SK-N-SH (cell line): ENCODE measurements around the gene GOLGA5. TPM values are rescaled to one million over a fixed set of nuclear protein-coding genes. Genes with fewer than 3 reads are reported as not detected.
A peak's percentile ranks its signal among the peaks of the same experiment; 100 is the strongest.

Experiments used
- CTCF ChIA-PET: fragments of 300-600, 350-600 bp; formaldehyde crosslinking; extraction: SDS; loops from one replicate; lab custom pipeline; 2021; lab: Yijun Ruan, JAX
- POLR2A ChIA-PET: fragments of 350-600 bp; sonication (Branson Sonifier 250); formaldehyde crosslinking; extraction: SDS; loops from one replicate; lab custom pipeline; 2020; ENCODE audit warnings: antibody characterized with exemption, inconsistent platforms; lab: Yijun Ruan, JAX
- DNase-seq: peaks from one replicate; pipeline ENCODE4 v3.0.0; 2012
- H2AFZ ChIP-seq: fragments of 200-600 bp; sonication (generic); 2 replicates; pipeline ENCODE4 v1.8.1; 2016; ENCODE audit warnings: antibody characterized with exemption, mild to moderate bottlenecking, low read depth
- H3F3A ChIP-seq: fragments of 200-600 bp; sonication (generic); replicated peaks from 2 replicates; pipeline ENCODE3; 2016; ENCODE audit warnings: antibody characterized with exemption, mild to moderate bottlenecking; ENCODE audit not compliant: insufficient read depth
- H3K27ac ChIP-seq, 2 experiments: fragments of 200-500 bp in 1 of 2; fragments of 200-600 bp in 1 of 2; sonication (Bioruptor generic) in 1 of 2; sonication (generic), shearing (Covaris generic) in 1 of 2; 2 replicates each; pipeline versions ENCODE4 v1.5.1 to v1.6.1; 2014 to 2016; ENCODE audit warnings: low read depth in 2 of 2, inconsistent platforms in 1 of 2, low read length in 1 of 2, mild to moderate bottlenecking in 1 of 2, mixed read lengths in 1 of 2
- H3K27me3 ChIP-seq: fragments of 200-600 bp; sonication (generic), shearing (Covaris generic); 2 replicates; pipeline ENCODE4 v1.6.1; 2016; ENCODE audit warnings: mixed run types; ENCODE audit not compliant: insufficient read depth
- H3K36me3 ChIP-seq, 2 experiments: fragments of 200-500 bp in 1 of 2; fragments of 200-600 bp in 1 of 2; sonication (Bioruptor generic) in 1 of 2; sonication (generic) in 1 of 2; replicated peaks in 1 of 2; 2 replicates each; pipeline versions ENCODE3 to v1.5.1; 2014 to 2016; ENCODE audit warnings: low read length in 1 of 2, mild to moderate bottlenecking in 1 of 2; ENCODE audit not compliant: insufficient read depth in 2 of 2, control insufficient read depth in 1 of 2
- H3K4me1 ChIP-seq, 2 experiments: fragments of 200-500 bp in 1 of 2; fragments of 200-600 bp in 1 of 2; sonication (Bioruptor generic) in 1 of 2; sonication (generic), shearing (Covaris generic) in 1 of 2; 2 replicates each; pipeline versions ENCODE4 v1.5.1 to v1.6.1; 2014 to 2016; ENCODE audit warnings: low read depth in 1 of 2, low read length in 1 of 2, mixed run types in 1 of 2; ENCODE audit not compliant: insufficient read depth in 2 of 2, control insufficient read depth in 1 of 2
- H3K4me2 ChIP-seq: fragments of 200-600 bp; sonication (generic), shearing (Covaris generic); 2 replicates; pipeline ENCODE4 v1.6.1; 2017; ENCODE audit warnings: mixed run types
- H3K4me3 ChIP-seq, 2 experiments: fragments of 200-500 bp in 1 of 2; fragments of 200-600 bp in 1 of 2; sonication (Bioruptor generic) in 1 of 2; sonication (generic), shearing (Covaris generic) in 1 of 2; 2 replicates each; pipeline versions ENCODE4 v1.5.1 to v1.8.1; 2014 to 2016; ENCODE audit warnings: low read depth in 2 of 2, inconsistent platforms in 1 of 2, low read length in 1 of 2, mild to moderate bottlenecking in 1 of 2, mixed read lengths in 1 of 2, moderate library complexity in 1 of 2
- H3K79me2 ChIP-seq: fragments of 200-600 bp; sonication (generic); 2 replicates; pipeline ENCODE4 v1.8.1; 2017; ENCODE audit warnings: mild to moderate bottlenecking; ENCODE audit not compliant: insufficient read depth
- H3K9ac ChIP-seq: fragments of 200-600 bp; sonication (generic); 2 replicates; pipeline ENCODE4 v1.6.1; 2017; ENCODE audit warnings: mixed run types
- H3K9me2 ChIP-seq: fragments of 200-600 bp; sonication (generic); 2 replicates; pipeline ENCODE4 v1.6.1; 2017; ENCODE audit warnings: mixed run types
- H3K9me3 ChIP-seq: fragments of 200-600 bp; sonication (generic); 2 replicates; pipeline ENCODE4 v1.6.1; 2017; ENCODE audit warnings: mixed run types, mild to moderate bottlenecking, moderate library complexity
- H4K20me1 ChIP-seq: fragments of 200-600 bp; sonication (generic); 2 replicates; pipeline ENCODE4 v1.6.1; 2017; ENCODE audit warnings: mild to moderate bottlenecking, mixed run types; ENCODE audit not compliant: insufficient read depth
- ELF1 ChIP-seq: IDR thresholded peaks from 2 replicates; pipeline ENCODE4 v1.4.0; 2012
- EP300 ChIP-seq, 2 experiments: IDR thresholded peaks; 2 replicates each; pipeline versions ENCODE4 v1.4.0 to v1.6.1; 2012; ENCODE audit warnings: borderline replicate concordance in 1 of 2, low read depth in 1 of 2, low read length in 1 of 2
- EZH2phosphoT487 ChIP-seq: fragments of 200-600 bp; sonication (generic); IDR thresholded peaks from 2 replicates; pipeline ENCODE4 v1.6.1; 2017; ENCODE audit warnings: low read depth, mixed run types, mild to moderate bottlenecking, antibody characterized with exemption, moderate library complexity, borderline replicate concordance
- FOXM1 ChIP-seq: IDR thresholded peaks from 2 replicates; pipeline ENCODE4 v1.4.0; 2012; ENCODE audit warnings: low read depth, mild to moderate bottlenecking
- GABPA ChIP-seq: IDR thresholded peaks from 2 replicates; pipeline ENCODE4 v1.4.0; 2012; ENCODE audit warnings: low read depth, mild to moderate bottlenecking
- MAX ChIP-seq: IDR thresholded peaks from 2 replicates; pipeline ENCODE4 v1.4.0; 2012; ENCODE audit warnings: low read depth
- MEF2A ChIP-seq: IDR thresholded peaks from 2 replicates; pipeline ENCODE4 v1.4.0; 2012; ENCODE audit warnings: low read depth, borderline replicate concordance
- PBX3 ChIP-seq: IDR thresholded peaks from 2 replicates; pipeline ENCODE4; 2012
- RCOR1 ChIP-seq: fragments of 150-350 bp; IDR thresholded peaks from 2 replicates; pipeline ENCODE4 v1.6.1; 2017; ENCODE audit warnings: antibody characterized with exemption, low read length
- REST ChIP-seq: IDR thresholded peaks from 2 replicates; pipeline ENCODE4 v1.6.1; 2012; ENCODE audit warnings: mild to moderate bottlenecking, low read depth, low read length, moderate library complexity
- RFX5 ChIP-seq: IDR thresholded peaks from 2 replicates; pipeline ENCODE4 v1.6.1; 2012; ENCODE audit warnings: mild to moderate bottlenecking, improper control_type of control experiment, low read length
- RXRA ChIP-seq: IDR thresholded peaks from 2 replicates; pipeline ENCODE4 v1.4.0; 2012; ENCODE audit warnings: low read depth, mild to moderate bottlenecking, borderline replicate concordance
- SIN3A ChIP-seq: IDR thresholded peaks from 2 replicates; pipeline ENCODE4 v1.6.1; 2012; ENCODE audit warnings: low read depth, mild to moderate bottlenecking, low read length, moderate library complexity, borderline replicate concordance
- TAF1 ChIP-seq: IDR thresholded peaks from 2 replicates; pipeline ENCODE4 v1.6.1; 2012; ENCODE audit warnings: low read depth, mild to moderate bottlenecking, low read length, moderate library complexity, borderline replicate concordance
- TCF12 ChIP-seq: IDR thresholded peaks from 2 replicates; pipeline ENCODE4 v1.4.0; 2012
- WGBS: methylation state at CpG from one replicate; pipeline ENCODE4 v1.1.6; 2017; ENCODE audit warnings: low lambda C conversion rate; 5-methylcytosine and 5-hydroxymethylcytosine counted together
- polyA plus RNA-seq, 3 experiments: library from polyadenylated mRNA; depleted of rRNA; stranded (reverse); fragments of >200 nt; gene quantifications; 2 replicates each; pipeline ENCODE4 v1.2.3, GENCODE V29; 2012

Gene GOLGA5
- polyA plus RNA-seq, 1 of the 3 experiments (the other 2 are of a cell fraction), result 25.6 TPM

- WGBS, result 37% methylated on average over 3 of the region's 3 CpGs
- DNase-seq, result no peak
These were observed 72.2 kb downstream of the GOLGA5 start for GRCh38 chr14:92866181-92866752.

GRCh38 chr14:92866901-92867865, 73.1 kb downstream of the GOLGA5 start:
- H2AFZ ChIP-seq, result no peak overlapping the region
- peak overlapping the region in 1 of 2 experiments; percentile 50; a peak in 1 of 4 replicates for H3K27ac ChIP-seq
- ChIA-PET POLR2A (interaction anchor here (1.2 kb wide), 1 partner anchor 65 kb away, joined by 3 read pairs; no protein-coding TSS in a partner anchor), CTCF (interaction anchor here (0.7 to 1.9 kb wide), 3 partner anchors 14 to 17 kb away, joined by 3 to 6 read pairs (median 3); no protein-coding TSS in a partner anchor)
- DNase-seq, result no peak
- peaks cover 0 to 12% of the 10 kb centered on the region in 2 experiments; a peak in 1 of 4 replicates for H3K4me1 ChIP-seq
- no peaks in the 10 kb centered on the region for H3F3A ChIP-seq
- H3K36me3 ChIP-seq, result no peaks in the 10 kb centered on the region
- no peaks in the 10 kb centered on the region for H3K9me2 ChIP-seq
- WGBS, result 41% methylated on average over 10 of the region's 14 CpGs
- H3K9me3 ChIP-seq, result no peaks in the 10 kb centered on the region
- H3K79me2 ChIP-seq, result no peaks in the 10 kb centered on the region
- no peak overlapping the region for H3K9ac ChIP-seq
- H4K20me1 ChIP-seq, result no peaks in the 10 kb centered on the region
- no peak overlapping the region for H3K4me3 ChIP-seq
- no peak overlapping the region for H3K4me2 ChIP-seq
- no peaks in the 10 kb centered on the region for H3K27me3 ChIP-seq
- TF ChIP-seq PBX3 (no peak), ELF1 (no peak), RCOR1 (no peak), RFX5 (no peak), EZH2phosphoT487 (no peak), FOXM1 (no peak), SIN3A (no peak), MAX (no peak), TAF1 (no peak), GABPA (no peak), EP300 (IDR thresholded peaks at IDR 0.05; ENCODE audit: borderline replicate concordance in 1 of 2, low read depth in 1 of 2, low read length in 1 of 2) (no peak), REST (no peak), MEF2A (no peak), RXRA (no peak)

More at GRCh38 chr14:92866181-92866752, 72.2 kb downstream of the GOLGA5 start:
- Histone ChIP-seq H3K9me2 (no peaks in the 10 kb centered on the region), H3K4me1 (peaks cover 0 to 12% of the 10 kb centered on the region in 2 experiments; a peak in 1 of 4 replicates), H4K20me1 (no peaks in the 10 kb centered on the region), H3K9ac (no peak overlapping the region), H3K9me3 (no peaks in the 10 kb centered on the region), H3F3A (no peaks in the 10 kb centered on the region), H3K27ac (no peak overlapping the region), H3K4me3 (no peak overlapping the region), H3K27me3 (no peaks in the 10 kb centered on the region)
- POLR2A ChIA-PET, result no interaction called here
- no peak for TF ChIP-seq PBX3
- TF ChIP-seq MAX, result no peak
- TF ChIP-seq TCF12, result no peak
- TF ChIP-seq, all 33 proteins: peak for 0
- CTCF ChIA-PET, result interaction anchor here (0.7 to 1.0 kb wide), 3 partner anchors 10 to 86 kb away, joined by 3 read pairs; no protein-coding TSS in a partner anchor
- no peak overlapping the region for H2AFZ ChIP-seq
- no peaks in the 10 kb centered on the region for H3K36me3 ChIP-seq
- H3K4me2 ChIP-seq, result no peak overlapping the region
- no peaks in the 10 kb centered on the region for H3K79me2 ChIP-seq
